HepG2 (cell line): ENCODE measurements around the gene WDR26. TPM values are rescaled to one million over a fixed set of nuclear protein-coding genes. Genes with fewer than 3 reads are reported as not detected.
"Not testable (repeated sequence)": the region's sequence is repeated elsewhere in the genome, so short reads cannot be mapped to it uniquely, and the experiment has no call there.

Experiments used
- ATAC-seq: fragments of 200-7000 bp; cut with Tn5 transposase; 3 replicates; pipeline ENCODE4 v1.9.1; 2020; ENCODE audit warnings: mild to moderate bottlenecking, moderate library complexity
- BruUV-seq: library from RNA; stranded (reverse); fragments of 400-500 nt; replicated peaks from 2 replicates; lab custom pipeline; 2021; lab: Mats Ljungman, UMichigan
- CTCF ChIA-PET: fragments of 300-600 bp; formaldehyde crosslinking; extraction: SDS; loops from one replicate; lab custom pipeline; 2021; ENCODE audit warnings: low total read pairs, inconsistent platforms, low intra/inter-chr PET ratio; lab: Yijun Ruan, JAX
- POLR2A ChIA-PET: fragments of 350-600 bp; sonication (Branson Sonifier 250); formaldehyde crosslinking; loops from one replicate; lab custom pipeline; 2020; ENCODE audit warnings: antibody characterized with exemption, inconsistent platforms; lab: Yijun Ruan, JAX
- DNase-seq: peaks from one replicate; pipeline ENCODE4 v3.0.0-alpha.2; 2015; ENCODE audit warnings: low spot score
- FAIRE-seq: peaks from 3 replicates; lab custom pipeline; 2011; peaks lifted over from hg19 to GRCh38; lab: Jason Lieb, UNC
- H2AFZ ChIP-seq: one replicate; pipeline ENCODE4 v1.6.1; 2011; ENCODE audit warnings: low read length, inconsistent platforms
- H3K27ac ChIP-seq: fragments of 300-600 bp; 3 replicates; pipeline ENCODE4 v1.8.0; 2011; ENCODE audit warnings: mixed run types, mild to moderate bottlenecking, mixed read lengths, low read length, inconsistent platforms; ENCODE audit not compliant: insufficient read depth; ENCODE audit errors: extremely low read length
- H3K27me3 ChIP-seq, 2 experiments: fragments of 200-600 bp in 1 of 2; 2 replicates in 1 of 2; 3 replicates in 1 of 2; pipeline versions ENCODE4 v1.6.0 to v1.8.0; 2011; ENCODE audit warnings: low read length in 2 of 2, mild to moderate bottlenecking in 2 of 2, moderate library complexity in 2 of 2, inconsistent platforms in 1 of 2; ENCODE audit not compliant: insufficient read depth in 2 of 2, control insufficient read depth in 1 of 2
- H3K36me3 ChIP-seq, 2 experiments: fragments of 200-600 bp in 1 of 2; replicated peaks in 1 of 2; 2 replicates in 1 of 2; 3 replicates in 1 of 2; pipeline versions ENCODE4 v1.5.1 to v1.8.0; 2011; ENCODE audit warnings: low read length in 2 of 2, inconsistent platforms in 1 of 2; ENCODE audit not compliant: insufficient read depth in 2 of 2, control insufficient read depth in 1 of 2
- H3K4me1 ChIP-seq: 2 replicates; pipeline ENCODE4 v1.5.1; 2012; ENCODE audit warnings: low read length, inconsistent platforms; ENCODE audit not compliant: insufficient read depth
- H3K4me2 ChIP-seq: 2 replicates; pipeline ENCODE4 v1.6.0; 2011; ENCODE audit warnings: low read depth, low read length, inconsistent platforms
- H3K4me3 ChIP-seq, 3 experiments: fragments of 200-600 bp in 1 of 3; sonication (generic), shearing (Covaris generic) in 1 of 3; replicated peaks in 1 of 3; 2 replicates each; pipeline ENCODE4 v1.5.1; 2011 to 2016; ENCODE audit warnings: low read length in 3 of 3, inconsistent platforms in 2 of 3, low read depth in 2 of 3, mild to moderate bottlenecking in 2 of 3, control low read depth in 1 of 3, mixed read lengths in 1 of 3; ENCODE audit not compliant: insufficient read depth in 1 of 3
- H3K79me2 ChIP-seq: one replicate; pipeline ENCODE4 v1.6.1; 2011; ENCODE audit warnings: low read length, inconsistent platforms; ENCODE audit not compliant: insufficient read depth
- H3K9ac ChIP-seq: 2 replicates; pipeline ENCODE4 v1.6.0; 2011; ENCODE audit warnings: mild to moderate bottlenecking, low read depth, low read length, inconsistent platforms; ENCODE audit not compliant: insufficient read depth
- H3K9me3 ChIP-seq: 2 replicates; pipeline ENCODE4 v1.5.1; 2012; ENCODE audit warnings: mild to moderate bottlenecking, low read length
- H4K20me1 ChIP-seq: 2 replicates; pipeline ENCODE4 v1.6.0; 2011; ENCODE audit warnings: inconsistent platforms, mild to moderate bottlenecking, low read length, moderate library complexity; ENCODE audit not compliant: insufficient read depth
- MATR3 ChIP-seq: sonication (generic); formaldehyde crosslinking; IDR thresholded peaks from 2 replicates; pipeline ENCODE4 v1.4.0; 2020; ENCODE audit warnings: missing genetic modification reagents
- NR2F6 ChIP-seq, 2 experiments: IDR thresholded peaks; 2 replicates each; pipeline ENCODE4 v1.6.1; 2016; ENCODE audit warnings: antibody characterized with exemption in 1 of 2, mild to moderate bottlenecking in 1 of 2
- SNAPC5 ChIP-seq: sonication (generic); formaldehyde crosslinking; IDR thresholded peaks from 2 replicates; pipeline ENCODE4 v1.8.1; 2023; ENCODE audit warnings: mild to moderate bottlenecking, missing genetic modification reagents, borderline replicate concordance
- ZNF138 ChIP-seq: sonication (generic); formaldehyde crosslinking; IDR thresholded peaks from 2 replicates; pipeline ENCODE4 v1.5.0; 2020; ENCODE audit warnings: mild to moderate bottlenecking, low read depth, missing genetic modification reagents
- ZNF484 ChIP-seq: sonication (generic); formaldehyde crosslinking; IDR thresholded peaks from 2 replicates; pipeline ENCODE4 v1.5.1; 2020; ENCODE audit warnings: mild to moderate bottlenecking, low read depth, missing genetic modification reagents, borderline replicate concordance
- WGBS: methylation state at CpG from one replicate; pipeline ENCODE4 v1.1.6; 2017; ENCODE audit warnings: low lambda C conversion rate; 5-methylcytosine and 5-hydroxymethylcytosine counted together
- in situ Hi-C: cut with HindIII; loops from 2 replicates; pipeline ENCODE4 v1.10.0; 2017; ENCODE audit warnings: low pct_unique_long_range_greater_than_20kb; ENCODE audit not compliant: extremely low pct_ligation_motif_present
- intact Hi-C: fragments of 100-400 bp; cut with micrococcal nuclease; formaldehyde crosslinking; loops from one replicate; pipeline ENCODE4 v1.10.0; 2022; ENCODE audit not compliant: unreplicated experiment
- polyA plus RNA-seq, 8 experiments: library from polyadenylated mRNA; depleted of rRNA in 3 of 8; stranded (reverse) in 7 of 8; unstranded in 1 of 8; fragments of >200 nt; fragmentation: Illumina TruSeq in 4 of 8; extraction: Trizol in 4 of 8; gene quantifications; 2 replicates each; pipeline versions ENCODE4 v1.2.1 to v1.2.3, GENCODE V29; 2011 to 2016; ENCODE audit warnings: low read depth in 4 of 8, missing spikeins in 1 of 8, mixed read lengths in 1 of 8; ENCODE audit not compliant: insufficient read depth in 1 of 8
- total RNA-seq, 5 experiments: library from RNA; depleted of rRNA; stranded (reverse); fragments of >200 nt; fragmentation: Illumina TruSeq; extraction: Trizol; gene quantifications; 2 replicates each; pipeline ENCODE4 v1.2.3, GENCODE V29; 2016; ENCODE audit warnings: low read depth in 1 of 5
- TF ChIP-seq, protein P1 (sequence below): IDR thresholded peaks from 2 replicates; pipeline ENCODE4 v1.6.1; 2016; ENCODE audit warnings: low read depth, missing genetic modification reagents, missing compliant biosample characterization
- TF ChIP-seq, protein P2 (sequence below): sonication (generic); formaldehyde crosslinking; conservative IDR thresholded peaks from 2 replicates; pipeline ENCODE4 v1.8.1; 2023; ENCODE audit warnings: missing genetic modification reagents

Gene WDR26
- total and polyA plus RNA-seq, 2 of the 13 experiments (the other 11 are each of a cell fraction or from before 2014, with no cell fraction given) = 13.2 to 23.7 TPM

GRCh38 chr1:224434691-224435317 is at the start of gene WDR26 (continued):
- TF ChIP-seq, protein P1, sequence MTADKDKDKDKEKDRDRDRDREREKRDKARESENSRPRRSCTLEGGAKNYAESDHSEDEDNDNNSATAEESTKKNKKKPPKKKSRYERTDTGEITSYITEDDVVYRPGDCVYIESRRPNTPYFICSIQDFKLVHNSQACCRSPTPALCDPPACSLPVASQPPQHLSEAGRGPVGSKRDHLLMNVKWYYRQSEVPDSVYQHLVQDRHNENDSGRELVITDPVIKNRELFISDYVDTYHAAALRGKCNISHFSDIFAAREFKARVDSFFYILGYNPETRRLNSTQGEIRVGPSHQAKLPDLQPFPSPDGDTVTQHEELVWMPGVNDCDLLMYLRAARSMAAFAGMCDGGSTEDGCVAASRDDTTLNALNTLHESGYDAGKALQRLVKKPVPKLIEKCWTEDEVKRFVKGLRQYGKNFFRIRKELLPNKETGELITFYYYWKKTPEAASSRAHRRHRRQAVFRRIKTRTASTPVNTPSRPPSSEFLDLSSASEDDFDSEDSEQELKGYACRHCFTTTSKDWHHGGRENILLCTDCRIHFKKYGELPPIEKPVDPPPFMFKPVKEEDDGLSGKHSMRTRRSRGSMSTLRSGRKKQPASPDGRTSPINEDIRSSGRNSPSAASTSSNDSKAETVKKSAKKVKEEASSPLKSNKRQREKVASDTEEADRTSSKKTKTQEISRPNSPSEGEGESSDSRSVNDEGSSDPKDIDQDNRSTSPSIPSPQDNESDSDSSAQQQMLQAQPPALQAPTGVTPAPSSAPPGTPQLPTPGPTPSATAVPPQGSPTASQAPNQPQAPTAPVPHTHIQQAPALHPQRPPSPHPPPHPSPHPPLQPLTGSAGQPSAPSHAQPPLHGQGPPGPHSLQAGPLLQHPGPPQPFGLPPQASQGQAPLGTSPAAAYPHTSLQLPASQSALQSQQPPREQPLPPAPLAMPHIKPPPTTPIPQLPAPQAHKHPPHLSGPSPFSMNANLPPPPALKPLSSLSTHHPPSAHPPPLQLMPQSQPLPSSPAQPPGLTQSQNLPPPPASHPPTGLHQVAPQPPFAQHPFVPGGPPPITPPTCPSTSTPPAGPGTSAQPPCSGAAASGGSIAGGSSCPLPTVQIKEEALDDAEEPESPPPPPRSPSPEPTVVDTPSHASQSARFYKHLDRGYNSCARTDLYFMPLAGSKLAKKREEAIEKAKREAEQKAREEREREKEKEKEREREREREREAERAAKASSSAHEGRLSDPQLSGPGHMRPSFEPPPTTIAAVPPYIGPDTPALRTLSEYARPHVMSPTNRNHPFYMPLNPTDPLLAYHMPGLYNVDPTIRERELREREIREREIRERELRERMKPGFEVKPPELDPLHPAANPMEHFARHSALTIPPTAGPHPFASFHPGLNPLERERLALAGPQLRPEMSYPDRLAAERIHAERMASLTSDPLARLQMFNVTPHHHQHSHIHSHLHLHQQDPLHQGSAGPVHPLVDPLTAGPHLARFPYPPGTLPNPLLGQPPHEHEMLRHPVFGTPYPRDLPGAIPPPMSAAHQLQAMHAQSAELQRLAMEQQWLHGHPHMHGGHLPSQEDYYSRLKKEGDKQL = no peak
- TF ChIP-seq ZNF484 (CRISPR knock-in tag) (no peak), NR2F6 (IDR thresholded peaks at IDR 0.05) (no peak), NR2F6 (CRISPR knock-in tag; IDR thresholded peaks at IDR 0.05) (peak; percentile 18; the same call in 1 of the 2 replicates), MATR3 (CRISPR knock-in tag) (no peak), SNAPC5 (CRISPR knock-in tag) (no peak), ZNF138 (peak; percentile 75; the same call in 1 of the 2 replicates)
- TF ChIP-seq, protein P2, sequence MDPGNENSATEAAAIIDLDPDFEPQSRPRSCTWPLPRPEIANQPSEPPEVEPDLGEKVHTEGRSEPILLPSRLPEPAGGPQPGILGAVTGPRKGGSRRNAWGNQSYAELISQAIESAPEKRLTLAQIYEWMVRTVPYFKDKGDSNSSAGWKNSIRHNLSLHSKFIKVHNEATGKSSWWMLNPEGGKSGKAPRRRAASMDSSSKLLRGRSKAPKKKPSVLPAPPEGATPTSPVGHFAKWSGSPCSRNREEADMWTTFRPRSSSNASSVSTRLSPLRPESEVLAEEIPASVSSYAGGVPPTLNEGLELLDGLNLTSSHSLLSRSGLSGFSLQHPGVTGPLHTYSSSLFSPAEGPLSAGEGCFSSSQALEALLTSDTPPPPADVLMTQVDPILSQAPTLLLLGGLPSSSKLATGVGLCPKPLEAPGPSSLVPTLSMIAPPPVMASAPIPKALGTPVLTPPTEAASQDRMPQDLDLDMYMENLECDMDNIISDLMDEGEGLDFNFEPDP (CRISPR knock-in tag) = no peak

- H3K4me3 ChIP-seq, intact Hi-C loops, H3K9ac ChIP-seq, ATAC-seq, in situ Hi-C loops, FAIRE-seq, H3K36me3 ChIP-seq, DNase-seq, H3K27me3 ChIP-seq, H3K9me3 ChIP-seq, H4K20me1 ChIP-seq, H2AFZ ChIP-seq, BruUV-seq, H3K79me2 ChIP-seq, H3K4me2 ChIP-seq, CTCF ChIA-PET, H3K4me1 ChIP-seq, H3K27ac ChIP-seq: not testable (repeated sequence)
- POLR2A ChIA-PET = interaction anchor here (0.7 kb wide), 1 partner anchor 29 kb away, joined by 3 read pairs; no protein-coding TSS in a partner anchor
- 6% methylated on average over 7 of the region's 7 CpGs for WGBS
These were observed 48.6 kb upstream of the WDR26 start for GRCh38 chr1:224483206-224483605.
